HEK293T (cell line): ENCODE data around the gene STXBP1.

ENCODE experiments used
- ARNT ChIP-seq: fragments of 450-650 bp; IDR thresholded peaks from 2 replicates; pipeline ENCODE4 v1.6.1; 2017; ENCODE audit warnings: mild to moderate bottlenecking
- BHLHE40 ChIP-seq: fragments of 450-650 bp; IDR thresholded peaks from 2 replicates; pipeline ENCODE4 v1.6.1; 2016; ENCODE audit warnings: mild to moderate bottlenecking, moderate library complexity, borderline replicate concordance
- CTBP1 ChIP-seq: fragments of 450-650 bp; IDR thresholded peaks from 2 replicates; pipeline ENCODE4 v1.6.1; 2016; ENCODE audit warnings: borderline replicate concordance
- ELF4 ChIP-seq: fragments of 450-650 bp; IDR thresholded peaks from 2 replicates; pipeline ENCODE4 v1.6.1; 2017; ENCODE audit warnings: antibody characterized with exemption
- FOXK2 ChIP-seq: fragments of 450-650 bp; IDR thresholded peaks from 2 replicates; pipeline ENCODE4 v1.6.1; 2016; ENCODE audit warnings: mild to moderate bottlenecking
- HDGF ChIP-seq: fragments of 450-650 bp; IDR thresholded peaks from 2 replicates; pipeline ENCODE4 v1.6.1; 2017; ENCODE audit warnings: antibody characterized with exemption, borderline replicate concordance
- NFRKB ChIP-seq: fragments of 450-650 bp; IDR thresholded peaks from 2 replicates; pipeline ENCODE4 v1.6.1; 2016; ENCODE audit warnings: mild to moderate bottlenecking, moderate library complexity
- SP1 ChIP-seq: fragments of 450-650 bp; IDR thresholded peaks from 2 replicates; pipeline ENCODE4 v1.6.1; 2017
- SUZ12 ChIP-seq: fragments of 450-650 bp; IDR thresholded peaks from 2 replicates; pipeline ENCODE4 v1.6.1; 2016; ENCODE audit warnings: mild to moderate bottlenecking
- ZNF384 ChIP-seq: fragments of 450-650 bp; IDR thresholded peaks from 2 replicates; pipeline ENCODE4 v1.6.1; 2016

- TF ChIP-seq HDGF (no peak), SP1 (no peak), CTBP1 (no peak), NFRKB (no peak), FOXK2 (no peak), ARNT (no peak), SUZ12 (no peak), ZNF384 (no peak), BHLHE40 (no peak), ELF4 (no peak)
Measured at GRCh38 chr9:127680846-127681245, 68.8 kb downstream of the STXBP1 start.
